ENCODE data around the gene NQO2.
"Not testable (repeated sequence)": the region's sequence is repeated elsewhere in the genome, so short reads cannot be mapped to it uniquely, and the experiment has no call there.

- TF ChIP-seq POLR2AphosphoS5, CTCF, POLR2A (IDR thresholded peaks at IDR 0.05): not testable (repeated sequence)
Measured at GRCh38 chr6:2972685-2973084, 27.0 kb upstream of the NQO2 start.

Data from prostate gland (tissue), 2 donors.